GM11168 (cell line): ENCODE data around the gene SLAMF6.
"Not testable (repeated sequence)": the region's sequence is repeated elsewhere in the genome, so short reads cannot be mapped to it uniquely, and the experiment has no call there.

ENCODE experiments used
- in situ Hi-C: fragments of 300-500 bp; cut with MboI; formaldehyde crosslinking; loops from one replicate; pipeline ENCODE4 v1.12.0; 2022; ENCODE audit warnings: low sequenced_read_pairs; ENCODE audit not compliant: unreplicated experiment

Gene SLAMF6

DNA sequence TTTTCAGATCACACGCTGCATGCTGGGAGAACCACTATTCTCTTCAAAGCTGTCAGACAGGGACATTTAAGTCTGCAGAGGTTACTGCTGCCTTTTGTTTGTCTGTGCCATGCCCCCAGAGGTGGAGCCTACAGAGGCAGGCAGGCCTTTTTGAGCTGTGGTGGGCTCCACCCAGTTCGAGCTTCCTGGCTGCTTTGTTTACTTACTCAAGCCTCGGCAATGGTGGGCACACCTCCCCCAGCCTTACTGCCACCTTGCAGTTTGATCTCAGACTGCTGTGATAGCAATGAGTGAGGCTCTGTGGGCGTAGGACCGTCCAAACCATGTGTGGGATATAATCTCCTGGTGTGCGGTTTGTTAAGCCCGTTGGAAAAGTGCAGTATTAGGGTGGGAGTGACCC lies 42.3 kb downstream of the SLAMF6 start:
- in situ Hi-C loops = not testable (repeated sequence)

GRCh38 chr1:160479091-160479490 lies 44.0 kb downstream of the SLAMF6 start:
- in situ Hi-C loops = not testable (repeated sequence)

GRCh38 chr1:160474392-160475242 lies 48.4 kb downstream of the SLAMF6 start:
- in situ Hi-C loops = no loop called here

DNA sequence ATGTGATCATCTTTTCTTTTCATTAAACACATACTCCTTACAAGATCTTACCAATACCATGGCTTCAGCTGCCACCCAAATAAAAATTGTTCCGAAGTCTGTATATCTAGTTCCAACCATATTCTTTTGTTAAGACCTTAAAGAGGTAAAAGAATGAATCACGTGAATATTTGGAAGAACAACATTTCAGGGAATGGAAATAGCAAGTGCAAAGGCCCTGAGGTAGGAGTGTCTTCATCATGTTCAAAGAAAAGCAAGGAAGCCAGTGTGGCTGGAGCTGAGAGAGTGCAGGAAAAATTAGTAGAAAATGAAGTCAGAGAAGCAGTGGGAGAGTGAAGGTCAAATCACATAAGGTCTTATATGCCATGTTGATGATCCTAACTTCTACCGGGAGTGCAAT lies 50.9 kb downstream of the SLAMF6 start:
- in situ Hi-C loops = no loop called here

DNA sequence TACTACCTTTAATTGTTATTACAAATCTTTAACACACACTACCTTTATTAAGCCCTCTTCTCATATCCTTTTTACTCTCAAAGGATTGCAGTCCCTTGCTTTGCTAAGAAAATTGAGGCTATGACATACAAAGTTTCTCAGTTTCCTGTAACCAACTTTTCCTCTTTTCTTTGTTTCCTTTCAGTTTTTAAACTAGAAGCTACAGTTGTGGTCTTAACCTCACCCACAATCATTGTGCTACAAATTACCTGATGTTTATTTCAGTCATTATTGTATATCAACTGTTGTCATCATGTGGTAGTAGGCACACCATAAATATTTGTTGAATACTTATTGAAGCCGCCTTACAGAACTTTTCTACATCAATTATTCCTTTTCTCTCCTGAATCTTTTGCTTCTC lies 51.8 kb downstream of the SLAMF6 start:
- in situ Hi-C loops = no loop called here

DNA sequence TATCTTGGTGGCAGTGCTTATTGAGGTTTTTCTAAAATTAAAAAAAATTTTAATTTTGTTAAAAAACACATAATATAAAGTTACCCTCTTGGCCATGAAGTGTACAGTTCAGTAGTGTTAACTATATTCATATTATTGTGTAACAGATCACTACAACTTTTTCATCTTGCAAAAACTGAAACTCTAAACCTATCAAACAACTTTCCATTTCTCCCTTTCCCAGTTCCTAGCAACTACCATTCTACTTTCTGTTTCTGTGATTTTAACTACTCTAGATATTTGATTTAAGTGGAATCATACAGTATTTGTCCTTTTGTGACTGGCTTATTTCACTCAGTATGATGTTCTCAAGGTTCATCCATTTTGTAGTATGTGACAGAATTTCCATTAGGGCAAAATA lies 55.5 kb downstream of the SLAMF6 start:
- in situ Hi-C loops = loop anchor here (5.0 kb wide), 1 partner anchor 50 kb away; no protein-coding TSS in a partner anchor

DNA sequence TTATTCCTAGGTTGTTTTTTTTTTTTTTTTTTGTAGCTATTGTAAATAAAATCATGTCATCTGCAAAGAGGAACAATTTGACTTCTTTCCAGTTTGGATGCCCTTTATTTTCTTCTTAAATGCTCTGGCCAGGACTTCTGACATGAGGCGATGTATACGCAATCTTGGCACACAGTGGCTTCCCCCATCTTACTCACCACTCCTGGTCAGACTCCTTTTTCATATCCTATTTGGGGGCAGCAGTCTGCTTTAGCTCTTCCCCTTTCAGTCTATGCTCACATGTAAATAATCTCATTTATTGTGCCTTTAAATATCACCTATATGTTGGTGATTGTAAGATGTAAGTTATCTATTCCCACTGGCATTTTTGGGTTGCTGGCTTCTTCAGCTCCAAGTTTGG lies 56.1 kb downstream of the SLAMF6 start:
- in situ Hi-C loops = loop anchor here (5.0 kb wide), 1 partner anchor 50 kb away; no protein-coding TSS in a partner anchor

- in situ Hi-C loops = loop anchor here (5.0 kb wide), 1 partner anchor 52 kb away; no protein-coding TSS in a partner anchor
Observed at GRCh38 chr1:160465123-160465522, 57.9 kb downstream of the SLAMF6 start.

- in situ Hi-C loops = no loop called here
Observed at GRCh38 chr1:160460683-160461287, 62.3 kb downstream of the SLAMF6 start.

- in situ Hi-C loops = no loop called here
Observed at GRCh38 chr1:160460214-160460642, 62.8 kb downstream of the SLAMF6 start.

DNA sequence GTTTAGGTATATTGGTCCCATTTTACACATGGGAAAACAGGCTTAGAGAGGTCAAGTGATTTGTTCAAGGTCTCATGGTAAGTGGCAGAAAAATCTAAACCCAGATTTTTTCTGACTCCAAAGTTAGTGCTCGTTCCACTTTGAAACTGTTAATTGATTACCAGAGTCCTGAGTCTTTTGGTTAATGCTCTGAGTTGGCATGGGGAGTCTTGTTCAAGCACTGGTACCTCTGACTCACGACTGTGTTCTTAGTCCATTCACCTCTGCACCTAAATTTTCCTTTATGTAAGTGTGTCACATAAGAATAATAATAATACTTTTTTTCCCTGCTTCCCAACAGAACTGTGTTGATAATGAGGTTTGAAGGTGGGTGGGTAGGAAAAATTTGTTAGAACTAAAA lies 63.4 kb downstream of the SLAMF6 start:
- in situ Hi-C loops = no loop called here

- in situ Hi-C loops = no loop called here
Observed at GRCh38 chr1:160459056-160459455, 64.0 kb downstream of the SLAMF6 start.

DNA sequence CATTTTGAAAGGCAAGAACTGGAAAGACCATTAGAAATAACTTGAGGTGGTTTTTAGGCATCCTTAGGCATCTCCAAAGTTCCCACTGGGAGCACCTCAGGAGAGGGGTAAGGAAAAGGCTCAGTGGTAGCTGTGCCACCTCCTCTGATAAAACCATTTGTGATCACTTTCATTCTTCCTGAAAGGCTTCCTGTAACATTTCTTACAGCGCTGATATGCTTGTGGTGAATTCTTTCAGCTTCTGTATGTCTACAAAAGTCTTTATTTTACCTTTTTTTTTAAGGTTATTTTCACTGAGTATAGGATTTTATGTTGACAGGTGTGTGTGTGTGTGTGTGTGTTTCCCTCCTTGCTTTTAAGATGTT lies 67.9 kb downstream of the SLAMF6 start:
- in situ Hi-C loops = no loop called here

DNA sequence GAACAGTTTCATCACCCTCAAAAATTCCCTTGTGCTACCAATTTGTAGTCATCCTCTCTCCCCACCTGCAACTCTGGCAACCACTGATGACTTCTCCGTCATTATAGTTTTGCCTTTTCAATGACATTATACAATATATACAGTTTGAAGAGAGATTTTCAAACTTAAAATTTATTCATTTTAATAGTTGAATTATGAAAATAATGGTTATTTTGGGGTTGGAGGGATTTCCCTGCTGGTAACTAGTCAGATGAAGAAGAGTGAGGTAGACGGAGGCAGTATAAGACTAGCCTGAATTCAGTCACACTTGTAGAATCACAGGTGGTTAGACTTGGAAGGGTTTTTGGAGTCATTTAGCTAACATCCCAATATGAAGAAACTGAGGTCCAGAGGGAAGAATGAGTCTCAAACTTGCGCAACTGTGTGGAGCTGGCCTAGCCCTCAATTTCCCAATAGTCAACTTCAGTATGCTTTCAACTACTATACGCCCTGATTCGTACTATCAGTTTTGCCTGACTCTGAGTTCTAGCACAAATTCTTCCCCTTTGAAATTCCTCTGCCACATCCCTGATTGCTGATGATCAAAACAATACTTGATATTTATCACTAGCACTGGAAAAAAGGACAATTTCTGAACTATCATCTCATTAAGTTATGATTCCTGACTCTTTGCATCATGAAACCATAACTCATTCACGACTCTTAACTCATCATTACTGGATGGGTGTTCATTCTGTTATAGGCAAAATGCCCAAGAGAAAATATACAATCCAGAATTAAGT lies 68.5 kb downstream of the SLAMF6 start:
- in situ Hi-C loops = no loop called here

DNA sequence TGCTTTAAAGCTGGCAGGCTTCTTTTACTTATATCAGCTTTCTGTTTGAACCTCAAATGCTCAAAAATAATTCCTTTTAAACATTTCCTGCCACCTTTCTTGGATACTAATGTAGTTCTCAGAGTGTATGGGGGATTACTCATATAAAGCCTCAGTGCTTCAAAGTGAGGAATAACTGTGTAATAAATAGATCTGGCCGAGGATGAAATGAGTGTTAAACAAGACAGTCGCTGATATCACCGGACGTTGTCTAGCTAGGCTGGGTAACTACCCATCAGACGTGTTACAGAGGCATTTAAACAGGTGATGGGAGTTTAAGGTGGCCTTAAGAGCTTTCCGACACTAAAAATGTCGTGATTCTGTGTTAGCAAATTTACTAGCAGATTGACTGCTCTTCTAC lies 69.6 kb downstream of the SLAMF6 start:
- in situ Hi-C loops = no loop called here

GRCh38 chr1:160451859-160452232 lies 71.2 kb downstream of the SLAMF6 start:
- in situ Hi-C loops = no loop called here

DNA sequence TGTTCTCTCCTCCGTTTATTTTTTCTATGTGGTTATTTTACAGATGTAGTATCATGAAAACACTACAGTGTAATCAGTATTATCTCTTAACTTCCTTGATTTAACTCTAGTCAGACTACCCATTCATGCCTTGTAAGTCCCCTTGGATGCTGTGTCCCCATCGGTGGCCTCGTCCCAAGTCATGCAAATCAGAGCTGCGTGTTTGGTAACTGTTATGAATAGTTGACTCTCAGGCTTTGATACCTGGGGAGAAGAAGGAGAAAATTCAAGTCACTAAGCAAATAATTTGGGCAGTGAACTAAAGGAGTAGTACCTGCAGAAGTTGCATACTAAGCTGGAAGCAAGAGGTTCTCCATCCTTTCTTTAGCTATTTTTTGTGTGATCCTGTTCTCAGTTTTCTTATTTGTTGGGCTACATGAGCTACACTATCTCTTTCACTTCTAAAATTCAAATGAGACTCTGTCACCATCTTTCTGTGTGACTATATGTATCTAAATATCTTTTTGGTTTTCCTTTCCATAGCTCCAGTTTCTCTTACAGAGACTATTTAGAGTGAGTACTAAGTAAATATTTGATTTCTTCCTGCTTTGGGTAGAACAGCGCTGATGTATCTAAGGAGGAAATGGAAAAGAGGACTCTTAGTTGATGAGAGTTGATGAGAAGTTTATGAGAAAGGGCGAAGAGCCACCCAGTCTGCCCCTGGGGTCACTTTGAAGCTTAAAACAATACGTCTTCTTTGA lies 71.8 kb downstream of the SLAMF6 start:
- in situ Hi-C loops = no loop called here

GRCh38 chr1:160449494-160449893 lies 73.6 kb downstream of the SLAMF6 start:
- in situ Hi-C loops = no loop called here

DNA sequence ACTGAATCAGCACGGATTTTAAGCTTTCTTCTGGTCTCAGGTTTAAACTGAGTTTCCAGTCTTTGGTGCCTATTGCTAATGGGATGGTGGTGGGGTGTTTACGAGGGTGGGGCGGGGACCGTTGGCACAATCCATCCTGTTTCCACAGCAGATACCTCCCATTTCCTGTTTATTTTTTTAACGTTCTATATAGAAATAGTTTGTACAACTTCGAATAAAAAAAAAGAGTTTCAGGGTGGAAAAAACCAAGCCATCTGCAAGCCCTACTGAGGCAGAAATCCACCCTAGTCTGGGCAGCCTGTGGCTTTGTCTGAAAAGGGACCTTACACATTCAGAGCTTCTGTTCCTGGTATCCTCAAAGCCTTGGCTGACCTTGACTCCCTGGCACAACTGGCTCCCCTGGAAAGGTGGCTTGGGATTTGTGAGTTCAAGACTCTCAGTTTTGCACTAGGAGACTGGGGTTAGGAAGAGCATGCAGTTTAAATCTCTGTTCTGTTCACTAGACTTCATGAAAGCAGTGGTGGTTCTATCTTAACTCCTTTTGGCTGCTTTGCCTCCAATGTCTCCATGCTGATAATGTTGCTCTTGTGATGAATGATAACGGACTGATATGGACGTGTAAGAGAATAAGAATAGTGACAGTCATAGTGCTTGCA lies 76.0 kb downstream of the SLAMF6 start:
- in situ Hi-C loops = no loop called here

DNA sequence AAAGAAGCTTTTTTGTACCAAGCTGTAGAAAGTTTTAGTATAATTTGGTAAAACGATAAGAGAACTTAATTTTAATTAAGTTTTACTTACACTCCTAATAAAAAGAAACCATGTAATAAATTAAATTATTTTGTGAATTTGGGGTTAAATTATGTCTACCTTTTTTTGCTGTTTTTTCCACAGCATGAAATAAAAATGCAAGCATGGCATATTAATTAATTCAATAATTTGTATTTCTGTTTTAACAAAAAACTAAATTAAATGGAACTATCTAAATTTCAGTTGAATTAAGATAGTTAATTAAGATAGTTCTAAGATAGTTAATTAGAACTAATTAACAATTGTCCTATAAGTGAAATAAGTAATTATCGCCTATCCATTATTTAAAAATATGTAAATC lies 83.3 kb downstream of the SLAMF6 start:
- in situ Hi-C loops = no loop called here
